NCI-H146 (cell line): ENCODE data around the gene NDUFS6.

Source experiments
- DNase-seq: peaks from one replicate; lab custom pipeline; 2025; lab: John Stamatoyannopoulos, UW

The NDUFS6 gene

GRCh38 chr5:1765880-1766235 lies 35.3 kb upstream of the NDUFS6 start:
- DNase-seq = no peak

- DNase-seq = no peak
These were observed 33.5 kb upstream of the NDUFS6 start for GRCh38 chr5:1767524-1768282.

GRCh38 chr5:1768283-1769000 lies 32.8 kb upstream of the NDUFS6 start:
- no peak for DNase-seq

GRCh38 chr5:1769017-1769640 lies 32.1 kb upstream of the NDUFS6 start:
- no peak for DNase-seq

GRCh38 chr5:1769752-1770442 lies 31.3 kb upstream of the NDUFS6 start:
- DNase-seq = no peak

GRCh38 chr5:1770443-1770802 lies 30.8 kb upstream of the NDUFS6 start:
- no peak for DNase-seq

GRCh38 chr5:1771149-1772065 lies 29.8 kb upstream of the NDUFS6 start:
- DNase-seq = peak; percentile 40

GRCh38 chr5:1772634-1773033 lies 28.6 kb upstream of the NDUFS6 start:
- DNase-seq = peak; percentile 28

GRCh38 chr5:1776831-1777230 lies 24.4 kb upstream of the NDUFS6 start:
- DNase-seq = no peak

- no peak for DNase-seq
These were observed 23.7 kb upstream of the NDUFS6 start for GRCh38 chr5:1777281-1778137.

- DNase-seq = no peak
These were observed 22.8 kb upstream of the NDUFS6 start for GRCh38 chr5:1778138-1779020.

- DNase-seq = no peak
These were observed 22.1 kb upstream of the NDUFS6 start for GRCh38 chr5:1779021-1779680.

- no peak for DNase-seq
These were observed 21.2 kb upstream of the NDUFS6 start for GRCh38 chr5:1779782-1780613.

GRCh38 chr5:1780614-1780930 lies 20.6 kb upstream of the NDUFS6 start:
- no peak for DNase-seq

- no peak for DNase-seq
These were observed 20.1 kb upstream of the NDUFS6 start for GRCh38 chr5:1781107-1781506.

GRCh38 chr5:1781726-1782384 lies 19.4 kb upstream of the NDUFS6 start:
- DNase-seq = no peak

GRCh38 chr5:1782385-1783215 lies 18.6 kb upstream of the NDUFS6 start:
- no peak for DNase-seq
